HG03066 (cell line): Measurements from ENCODE around the gene ADAMTS6.
"Not testable (repeated sequence)": the region's sequence is repeated elsewhere in the genome, so short reads cannot be mapped to it uniquely, and the experiment has no call there.

ENCODE experiments used
- ATAC-seq: cut with Tn5 transposase; IDR thresholded peaks from one replicate; pipeline ENCODE4 v1.9.1; 2021; ENCODE audit warnings: low read depth; ENCODE audit not compliant: unreplicated experiment

ADAMTS6 gene

DNA sequence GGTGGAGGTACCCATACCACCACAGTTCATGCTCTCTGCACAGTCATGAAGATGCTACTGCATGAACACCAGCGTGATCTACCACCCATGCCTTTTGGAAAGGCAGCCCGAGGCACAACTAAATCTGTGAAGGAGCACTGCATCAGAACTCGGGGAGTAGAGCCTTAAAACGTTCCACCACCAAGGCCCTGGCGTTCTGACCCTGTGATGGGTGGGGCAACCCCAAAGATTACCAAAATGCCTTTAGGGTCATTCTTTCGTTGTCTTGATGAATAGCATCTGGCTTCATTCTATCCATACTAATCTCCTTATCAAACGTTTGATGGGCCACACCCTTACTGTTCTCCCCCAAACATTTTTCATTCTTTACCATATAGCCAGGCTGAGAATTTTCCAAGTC lies 97.9 kb downstream of the ADAMTS6 start:
- no peak for ATAC-seq

DNA sequence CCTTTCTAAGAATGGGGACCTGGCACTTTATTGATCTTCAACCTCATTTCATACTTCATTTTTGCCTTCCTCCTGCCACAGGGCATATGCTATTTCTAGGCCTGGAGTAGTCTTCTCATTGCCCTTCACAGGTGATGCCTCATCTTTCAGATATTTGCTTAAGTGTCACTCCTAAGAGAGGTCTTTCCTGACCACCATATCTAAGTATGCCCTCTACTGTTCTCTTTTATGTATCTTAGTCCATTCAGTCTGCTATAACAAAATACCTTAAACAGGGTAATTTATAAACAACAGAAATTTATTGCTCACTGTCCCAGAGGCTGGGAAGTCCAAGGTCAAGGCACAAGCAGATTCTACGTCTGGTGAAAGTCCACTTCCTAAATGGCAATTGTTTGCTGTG lies 99.1 kb downstream of the ADAMTS6 start:
- no peak for ATAC-seq

DNA sequence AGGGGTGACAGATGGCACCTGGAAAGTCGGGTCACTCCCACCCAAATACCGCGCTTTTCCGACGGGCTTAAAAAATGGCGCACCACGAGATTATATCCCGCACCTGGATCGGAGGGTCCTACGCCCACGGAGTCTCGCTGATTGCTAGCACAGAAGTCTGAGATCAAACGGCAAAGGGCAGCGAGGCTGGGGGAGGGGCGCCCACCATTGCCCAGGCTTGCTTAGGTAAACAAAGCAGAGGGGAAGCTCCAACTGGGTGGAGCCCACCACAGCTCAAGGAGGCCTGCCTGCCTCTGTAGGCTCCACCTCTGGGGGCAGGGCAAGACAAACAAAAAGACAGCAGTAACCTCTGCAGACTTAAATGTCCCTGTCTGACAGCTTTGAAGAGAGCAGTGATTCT lies 111.2 kb downstream of the ADAMTS6 start:
- not testable (repeated sequence) for ATAC-seq

DNA sequence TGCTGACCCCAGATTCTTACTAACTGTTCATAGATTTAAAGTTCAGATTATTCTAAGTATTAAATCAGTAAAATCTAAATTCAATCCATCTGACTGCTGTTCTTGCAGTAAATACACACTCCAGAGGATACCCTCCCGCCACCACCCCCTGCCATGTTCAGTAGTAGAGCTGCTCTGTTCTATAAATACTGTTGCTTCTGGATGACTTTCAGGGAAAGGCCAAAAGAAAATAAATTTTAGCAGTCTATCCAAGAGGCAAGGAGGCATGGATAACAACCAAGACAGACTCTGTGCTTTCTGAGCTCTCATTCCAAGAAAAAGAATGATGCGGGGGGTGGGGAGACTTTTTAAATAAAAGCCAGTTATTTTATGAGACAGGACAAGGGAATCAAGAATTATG lies 115.1 kb downstream of the ADAMTS6 start:
- ATAC-seq, result no peak

DNA sequence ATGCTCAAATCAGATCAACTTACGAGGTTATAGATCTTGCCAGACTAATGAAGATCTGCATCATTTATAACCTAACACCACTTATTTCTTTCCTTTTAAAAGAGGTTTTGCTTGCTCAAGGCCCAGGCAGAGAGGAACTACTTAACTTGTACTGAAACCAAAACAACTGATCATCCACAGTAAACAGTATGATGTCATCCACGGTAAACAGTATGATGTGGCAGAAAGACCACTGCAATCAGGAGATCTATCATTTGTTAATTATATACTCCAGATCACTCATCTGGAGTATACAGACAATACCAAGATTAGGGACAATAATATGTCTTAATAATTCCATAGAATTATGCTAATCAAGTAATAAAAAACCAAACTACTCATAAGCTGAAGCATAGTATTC lies 116.8 kb downstream of the ADAMTS6 start:
- no peak for ATAC-seq

DNA sequence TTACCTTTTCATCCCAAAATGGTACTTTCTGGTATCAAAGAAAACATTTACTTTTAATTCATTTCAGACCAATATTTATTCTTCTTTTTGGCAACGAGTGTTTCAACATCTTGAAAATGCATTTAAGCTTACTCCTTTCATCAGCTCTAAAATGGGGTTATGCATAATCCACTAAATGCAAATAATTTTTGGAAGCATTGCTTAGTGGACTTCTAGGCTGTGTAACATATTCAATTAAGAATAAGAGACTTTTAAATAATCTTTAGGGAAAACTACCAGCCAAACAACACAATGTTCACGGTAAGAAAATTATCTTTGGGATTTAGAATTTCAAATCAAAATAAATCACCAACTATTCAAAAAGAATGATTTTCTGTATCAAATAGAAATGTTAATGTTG lies 118.2 kb downstream of the ADAMTS6 start:
- no peak for ATAC-seq

DNA sequence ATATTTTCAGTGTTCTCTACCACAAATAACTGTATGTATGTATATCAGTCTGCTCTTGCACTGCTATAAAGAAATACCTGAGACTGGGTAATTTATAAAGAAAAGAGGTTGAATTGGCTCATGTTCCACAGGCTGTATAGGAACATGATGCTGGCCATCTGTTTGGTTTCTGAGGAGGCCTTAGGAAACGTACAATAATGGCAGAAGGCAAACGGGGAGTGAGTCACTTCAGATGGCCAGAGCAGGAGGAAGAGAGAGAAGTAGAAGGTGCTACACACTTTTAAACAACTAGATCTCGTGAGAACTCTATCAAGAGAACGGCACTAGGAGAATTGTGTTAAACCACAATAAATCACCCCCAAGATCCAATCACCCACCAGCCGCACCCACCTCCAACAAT lies 121.7 kb downstream of the ADAMTS6 start:
- no peak for ATAC-seq

DNA sequence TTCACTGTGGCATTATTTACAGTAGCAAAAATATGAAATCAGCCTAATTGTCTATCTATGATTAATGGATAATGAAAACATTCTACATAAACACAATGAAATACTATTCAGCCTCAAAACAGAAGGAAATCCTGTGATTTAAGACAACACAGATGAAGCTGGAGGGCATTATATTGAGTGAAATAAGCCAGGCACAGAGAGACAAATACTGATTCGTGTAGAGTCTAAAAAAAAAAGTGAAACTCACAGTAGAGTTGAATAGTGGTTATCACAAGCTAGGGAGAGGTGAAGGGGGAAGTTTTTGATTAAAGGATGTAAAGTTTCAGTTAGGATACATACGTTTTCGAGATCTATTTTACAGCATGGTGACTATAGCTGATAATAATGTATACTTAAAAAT lies 122.2 kb downstream of the ADAMTS6 start:
- ATAC-seq, result no peak

DNA sequence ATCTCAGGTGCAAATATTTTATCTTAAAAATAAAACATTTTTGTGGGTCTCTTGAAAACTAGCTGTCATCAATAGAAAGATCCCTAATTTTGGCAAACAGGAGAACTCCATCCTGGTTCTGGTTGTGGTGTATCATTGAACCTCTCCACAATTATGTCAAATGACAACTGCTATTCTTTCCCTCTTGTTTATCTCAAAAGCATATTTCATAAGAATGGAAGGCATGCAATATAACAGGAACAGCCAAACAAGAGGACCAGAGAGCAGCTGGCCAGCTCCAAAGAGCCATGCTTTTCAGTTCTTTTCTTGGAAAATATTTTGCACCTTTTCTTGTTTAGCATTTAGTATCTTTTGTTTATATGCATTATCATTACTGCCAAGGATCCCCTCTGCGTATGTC lies 125.4 kb downstream of the ADAMTS6 start:
- no peak for ATAC-seq

DNA sequence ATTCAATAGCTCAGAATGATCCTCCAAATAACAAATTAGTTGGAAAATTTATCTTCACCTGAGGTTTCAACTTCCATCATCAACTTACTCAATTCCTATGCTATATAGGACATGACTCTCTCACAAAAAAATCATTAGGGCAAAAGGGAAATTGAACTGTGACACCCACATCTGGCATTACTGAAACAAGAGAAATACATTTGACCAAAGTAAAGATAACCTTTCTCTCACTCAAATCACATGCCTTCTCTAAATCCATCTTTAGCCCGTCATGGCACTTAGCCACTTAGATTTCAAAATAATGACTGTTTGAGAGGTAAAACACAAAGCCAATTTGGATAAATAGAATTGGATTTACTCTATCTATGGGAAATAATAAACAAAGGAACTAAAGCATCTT lies 126.4 kb downstream of the ADAMTS6 start:
- no peak for ATAC-seq

- no peak for ATAC-seq
These were observed 139.9 kb downstream of the ADAMTS6 start for GRCh38 chr5:65341835-65342234.

- ATAC-seq, result no peak
These were observed 143.0 kb downstream of the ADAMTS6 start for GRCh38 chr5:65338606-65339151.

- ATAC-seq, result no peak
These were observed 147.6 kb downstream of the ADAMTS6 start for GRCh38 chr5:65334077-65334476.

DNA sequence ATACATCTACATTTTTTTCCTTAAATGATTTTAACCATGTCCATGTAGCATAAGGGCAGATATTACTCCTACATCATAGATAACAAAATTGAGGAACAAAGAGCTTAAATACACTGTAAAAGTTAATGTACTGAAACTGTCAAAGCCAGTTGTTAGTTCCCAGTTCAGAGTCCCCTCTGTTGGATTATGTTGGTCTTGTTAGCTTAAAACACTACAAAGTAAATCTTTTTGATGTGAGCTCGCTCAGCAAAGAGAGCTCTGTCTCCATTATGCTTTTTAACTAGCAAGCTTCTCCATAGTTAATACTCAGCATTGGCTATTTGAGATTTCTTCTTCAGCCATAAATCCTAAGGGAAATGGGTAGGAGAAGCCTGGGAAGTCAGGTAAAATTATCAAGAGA lies 149.1 kb downstream of the ADAMTS6 start:
- no peak for ATAC-seq

GRCh38 chr5:65329266-65329665 lies 152.5 kb downstream of the ADAMTS6 start:
- no peak for ATAC-seq

GRCh38 chr5:65327582-65327981 lies 154.1 kb downstream of the ADAMTS6 start:
- no peak for ATAC-seq

- ATAC-seq, result no peak
These were observed 154.8 kb downstream of the ADAMTS6 start for GRCh38 chr5:65326922-65327321.

DNA sequence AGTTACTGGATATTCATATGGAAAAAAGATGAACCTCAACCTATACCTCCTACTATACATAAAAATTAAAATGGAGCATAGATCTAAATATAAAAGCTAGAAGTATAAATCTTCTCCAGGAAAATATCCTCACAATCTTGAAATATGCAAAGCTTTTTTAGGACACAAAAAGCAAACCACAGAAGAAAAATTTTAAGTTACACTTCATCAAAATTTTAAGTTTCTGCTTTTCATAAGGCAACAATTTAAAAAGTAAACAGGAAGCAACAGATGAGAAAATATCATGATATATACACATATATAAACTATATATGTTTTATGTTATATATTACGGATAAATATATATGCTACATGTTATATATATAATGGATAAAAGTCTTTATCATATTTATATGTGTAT lies 157.5 kb downstream of the ADAMTS6 start:
- no peak for ATAC-seq

DNA sequence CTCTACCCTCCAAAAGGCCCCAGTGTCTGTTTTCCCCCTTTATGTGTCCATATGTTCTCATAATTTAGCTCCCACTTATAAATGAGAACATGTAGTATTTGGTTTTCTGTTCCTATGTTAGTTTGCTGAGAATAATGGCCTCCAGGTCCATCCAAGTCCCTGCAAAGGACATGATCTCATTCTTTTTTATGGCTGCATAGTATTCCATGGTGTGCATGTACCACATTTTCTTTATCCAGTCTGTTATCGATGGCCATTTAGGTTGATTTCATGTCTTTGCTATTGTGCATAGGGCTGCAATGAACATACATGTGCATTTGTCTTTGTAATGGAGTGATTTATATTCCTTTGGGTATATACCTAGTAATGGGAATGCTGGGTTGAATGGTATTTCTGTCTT lies 161.0 kb downstream of the ADAMTS6 start:
- not testable (repeated sequence) for ATAC-seq

- ATAC-seq, result no peak
These were observed 161.5 kb downstream of the ADAMTS6 start for GRCh38 chr5:65320250-65320649.

GRCh38 chr5:65307931-65308330 lies 173.8 kb downstream of the ADAMTS6 start:
- no peak for ATAC-seq

GRCh38 chr5:65307088-65307487 lies 174.6 kb downstream of the ADAMTS6 start:
- ATAC-seq, result no peak

DNA sequence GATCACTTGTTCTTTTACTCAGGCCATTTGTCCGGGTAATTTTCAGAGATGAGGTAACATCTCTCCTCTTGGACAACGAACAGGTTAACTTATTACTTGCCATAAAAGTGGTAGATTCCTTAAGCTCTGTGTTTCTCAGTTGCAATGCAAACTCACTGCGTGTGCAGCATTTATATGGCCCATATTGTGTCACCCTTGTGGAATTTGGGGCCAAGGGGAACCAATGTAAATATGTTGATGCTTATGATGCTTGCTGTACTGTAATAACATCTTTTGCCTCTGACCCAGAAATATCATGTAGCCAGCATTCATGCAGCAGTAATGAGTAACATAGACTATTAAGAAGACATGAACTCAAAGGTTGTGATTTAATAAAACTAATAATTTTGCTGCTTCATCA lies 175.8 kb downstream of the ADAMTS6 start:
- ATAC-seq, result no peak
